SK-N-SH treated with all-trans-retinoic acid at 6 μM for 48 hours (cell line): ENCODE measurements around the gene HDAC10.

Experiments
- ESRRG ChIP-seq: fragments of 250-450 bp; sonication (Bioruptor Pico); IDR thresholded peaks from 2 replicates; pipeline ENCODE4 v1.6.1; 2021; ENCODE audit warnings: mild to moderate bottlenecking
- PPARA ChIP-seq: fragments of 250-450 bp; sonication (Bioruptor Pico); IDR thresholded peaks from 2 replicates; pipeline ENCODE4 v1.5.0; 2020; ENCODE audit warnings: mild to moderate bottlenecking, borderline replicate concordance
- RARB ChIP-seq: fragments of 250-450 bp; sonication (Bioruptor Pico); IDR thresholded peaks from 2 replicates; pipeline ENCODE4 v1.8.0; 2021; ENCODE audit warnings: mild to moderate bottlenecking, moderate library complexity
- ZFP30 ChIP-seq: fragments of 450-650 bp; formaldehyde crosslinking; IDR thresholded peaks from 2 replicates; pipeline ENCODE4 v1.5.0; 2022; ENCODE audit warnings: mild to moderate bottlenecking, moderate library complexity
- TF ChIP-seq, protein P1 (sequence below): fragments of 250-450 bp; sonication (Bioruptor Pico); IDR thresholded peaks from 2 replicates; pipeline ENCODE4 v1.8.0; 2021; ENCODE audit warnings: low read depth, mild to moderate bottlenecking, moderate library complexity, borderline replicate concordance
- TF ChIP-seq, protein P2 (sequence below): fragments of 250-450 bp; sonication (Bioruptor Pico); IDR thresholded peaks from 2 replicates; pipeline ENCODE4 v1.5.1; 2021; ENCODE audit warnings: mild to moderate bottlenecking, moderate library complexity
- TF ChIP-seq, protein P3 (sequence below): fragments of 250-450 bp; sonication (Bioruptor Pico); IDR thresholded peaks from 2 replicates; pipeline ENCODE4 v1.8.0; 2020; ENCODE audit warnings: mild to moderate bottlenecking, moderate library complexity, borderline replicate concordance
- TF ChIP-seq, protein P4 (sequence below): fragments of 250-450 bp; sonication (Bioruptor Pico); IDR thresholded peaks from 2 replicates; pipeline ENCODE4 v1.5.0; 2020; ENCODE audit warnings: mild to moderate bottlenecking, moderate library complexity

DNA sequence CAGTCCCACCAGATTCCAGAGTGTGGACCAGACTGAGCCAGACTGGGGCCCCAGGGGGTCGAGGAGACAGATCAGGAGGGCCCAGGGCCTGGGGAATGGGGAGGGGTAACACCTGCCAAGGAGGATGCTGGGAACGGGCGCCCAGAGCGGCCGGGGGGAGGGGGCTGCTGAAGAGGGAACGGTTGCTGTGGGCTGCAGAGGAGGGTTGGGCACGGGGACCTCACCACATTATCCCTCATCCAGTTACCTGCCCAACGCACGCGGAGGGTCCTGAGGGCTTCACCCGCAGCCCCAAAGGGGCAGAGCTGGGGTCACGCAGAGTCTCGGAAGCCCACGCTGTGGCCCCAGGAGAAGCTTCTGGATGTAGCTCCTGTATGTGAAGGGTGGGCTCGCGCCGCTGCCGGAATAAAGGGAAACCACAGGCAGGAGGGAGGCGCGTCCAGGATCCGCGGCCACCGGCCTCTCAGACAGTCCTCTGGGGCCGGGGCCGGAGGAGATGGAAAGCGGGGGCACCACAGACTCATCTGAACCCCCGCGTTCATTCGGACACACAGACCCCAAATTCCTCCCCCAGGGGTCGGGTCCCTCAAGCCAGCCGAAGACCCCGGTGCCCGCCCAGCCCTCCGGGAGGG is 51.1 kb downstream of the HDAC10 start:
- no peak for TF ChIP-seq ESRRG (CRISPR knock-in tag)
- TF ChIP-seq, protein P1, sequence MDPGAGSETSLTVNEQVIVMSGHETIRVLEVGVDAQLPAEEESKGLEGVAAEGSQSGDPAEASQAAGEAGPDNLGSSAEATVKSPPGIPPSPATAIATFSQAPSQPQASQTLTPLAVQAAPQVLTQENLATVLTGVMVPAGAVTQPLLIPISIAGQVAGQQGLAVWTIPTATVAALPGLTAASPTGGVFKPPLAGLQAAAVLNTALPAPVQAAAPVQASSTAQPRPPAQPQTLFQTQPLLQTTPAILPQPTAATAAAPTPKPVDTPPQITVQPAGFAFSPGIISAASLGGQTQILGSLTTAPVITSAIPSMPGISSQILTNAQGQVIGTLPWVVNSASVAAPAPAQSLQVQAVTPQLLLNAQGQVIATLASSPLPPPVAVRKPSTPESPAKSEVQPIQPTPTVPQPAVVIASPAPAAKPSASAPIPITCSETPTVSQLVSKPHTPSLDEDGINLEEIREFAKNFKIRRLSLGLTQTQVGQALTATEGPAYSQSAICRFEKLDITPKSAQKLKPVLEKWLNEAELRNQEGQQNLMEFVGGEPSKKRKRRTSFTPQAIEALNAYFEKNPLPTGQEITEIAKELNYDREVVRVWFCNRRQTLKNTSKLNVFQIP (CRISPR knock-in tag): no peak
- no peak for TF ChIP-seq PPARA
- TF ChIP-seq, protein P2, sequence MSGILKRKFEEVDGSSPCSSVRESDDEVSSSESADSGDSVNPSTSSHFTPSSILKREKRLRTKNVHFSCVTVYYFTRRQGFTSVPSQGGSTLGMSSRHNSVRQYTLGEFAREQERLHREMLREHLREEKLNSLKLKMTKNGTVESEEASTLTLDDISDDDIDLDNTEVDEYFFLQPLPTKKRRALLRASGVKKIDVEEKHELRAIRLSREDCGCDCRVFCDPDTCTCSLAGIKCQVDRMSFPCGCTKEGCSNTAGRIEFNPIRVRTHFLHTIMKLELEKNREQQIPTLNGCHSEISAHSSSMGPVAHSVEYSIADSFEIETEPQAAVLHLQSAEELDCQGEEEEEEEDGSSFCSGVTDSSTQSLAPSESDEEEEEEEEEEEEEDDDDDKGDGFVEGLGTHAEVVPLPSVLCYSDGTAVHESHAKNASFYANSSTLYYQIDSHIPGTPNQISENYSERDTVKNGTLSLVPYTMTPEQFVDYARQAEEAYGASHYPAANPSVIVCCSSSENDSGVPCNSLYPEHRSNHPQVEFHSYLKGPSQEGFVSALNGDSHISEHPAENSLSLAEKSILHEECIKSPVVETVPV (CRISPR knock-in tag): no peak
- TF ChIP-seq, protein P3, sequence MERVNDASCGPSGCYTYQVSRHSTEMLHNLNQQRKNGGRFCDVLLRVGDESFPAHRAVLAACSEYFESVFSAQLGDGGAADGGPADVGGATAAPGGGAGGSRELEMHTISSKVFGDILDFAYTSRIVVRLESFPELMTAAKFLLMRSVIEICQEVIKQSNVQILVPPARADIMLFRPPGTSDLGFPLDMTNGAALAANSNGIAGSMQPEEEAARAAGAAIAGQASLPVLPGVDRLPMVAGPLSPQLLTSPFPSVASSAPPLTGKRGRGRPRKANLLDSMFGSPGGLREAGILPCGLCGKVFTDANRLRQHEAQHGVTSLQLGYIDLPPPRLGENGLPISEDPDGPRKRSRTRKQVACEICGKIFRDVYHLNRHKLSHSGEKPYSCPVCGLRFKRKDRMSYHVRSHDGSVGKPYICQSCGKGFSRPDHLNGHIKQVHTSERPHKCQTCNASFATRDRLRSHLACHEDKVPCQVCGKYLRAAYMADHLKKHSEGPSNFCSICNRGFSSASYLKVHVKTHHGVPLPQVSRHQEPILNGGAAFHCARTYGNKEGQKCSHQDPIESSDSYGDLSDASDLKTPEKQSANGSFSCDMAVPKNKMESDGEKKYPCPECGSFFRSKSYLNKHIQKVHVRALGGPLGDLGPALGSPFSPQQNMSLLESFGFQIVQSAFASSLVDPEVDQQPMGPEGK: no peak
- TF ChIP-seq, protein P4, sequence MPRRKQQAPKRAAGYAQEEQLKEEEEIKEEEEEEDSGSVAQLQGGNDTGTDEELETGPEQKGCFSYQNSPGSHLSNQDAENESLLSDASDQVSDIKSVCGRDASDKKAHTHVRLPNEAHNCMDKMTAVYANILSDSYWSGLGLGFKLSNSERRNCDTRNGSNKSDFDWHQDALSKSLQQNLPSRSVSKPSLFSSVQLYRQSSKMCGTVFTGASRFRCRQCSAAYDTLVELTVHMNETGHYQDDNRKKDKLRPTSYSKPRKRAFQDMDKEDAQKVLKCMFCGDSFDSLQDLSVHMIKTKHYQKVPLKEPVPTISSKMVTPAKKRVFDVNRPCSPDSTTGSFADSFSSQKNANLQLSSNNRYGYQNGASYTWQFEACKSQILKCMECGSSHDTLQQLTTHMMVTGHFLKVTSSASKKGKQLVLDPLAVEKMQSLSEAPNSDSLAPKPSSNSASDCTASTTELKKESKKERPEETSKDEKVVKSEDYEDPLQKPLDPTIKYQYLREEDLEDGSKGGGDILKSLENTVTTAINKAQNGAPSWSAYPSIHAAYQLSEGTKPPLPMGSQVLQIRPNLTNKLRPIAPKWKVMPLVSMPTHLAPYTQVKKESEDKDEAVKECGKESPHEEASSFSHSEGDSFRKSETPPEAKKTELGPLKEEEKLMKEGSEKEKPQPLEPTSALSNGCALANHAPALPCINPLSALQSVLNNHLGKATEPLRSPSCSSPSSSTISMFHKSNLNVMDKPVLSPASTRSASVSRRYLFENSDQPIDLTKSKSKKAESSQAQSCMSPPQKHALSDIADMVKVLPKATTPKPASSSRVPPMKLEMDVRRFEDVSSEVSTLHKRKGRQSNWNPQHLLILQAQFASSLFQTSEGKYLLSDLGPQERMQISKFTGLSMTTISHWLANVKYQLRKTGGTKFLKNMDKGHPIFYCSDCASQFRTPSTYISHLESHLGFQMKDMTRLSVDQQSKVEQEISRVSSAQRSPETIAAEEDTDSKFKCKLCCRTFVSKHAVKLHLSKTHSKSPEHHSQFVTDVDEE (CRISPR knock-in tag): no peak
- no peak for TF ChIP-seq RARB (CRISPR knock-in tag)
- no peak for TF ChIP-seq ZFP30 (CRISPR knock-in tag)
